ENCODE results near the gene DCDC2C.

The DCDC2C gene

DNA sequence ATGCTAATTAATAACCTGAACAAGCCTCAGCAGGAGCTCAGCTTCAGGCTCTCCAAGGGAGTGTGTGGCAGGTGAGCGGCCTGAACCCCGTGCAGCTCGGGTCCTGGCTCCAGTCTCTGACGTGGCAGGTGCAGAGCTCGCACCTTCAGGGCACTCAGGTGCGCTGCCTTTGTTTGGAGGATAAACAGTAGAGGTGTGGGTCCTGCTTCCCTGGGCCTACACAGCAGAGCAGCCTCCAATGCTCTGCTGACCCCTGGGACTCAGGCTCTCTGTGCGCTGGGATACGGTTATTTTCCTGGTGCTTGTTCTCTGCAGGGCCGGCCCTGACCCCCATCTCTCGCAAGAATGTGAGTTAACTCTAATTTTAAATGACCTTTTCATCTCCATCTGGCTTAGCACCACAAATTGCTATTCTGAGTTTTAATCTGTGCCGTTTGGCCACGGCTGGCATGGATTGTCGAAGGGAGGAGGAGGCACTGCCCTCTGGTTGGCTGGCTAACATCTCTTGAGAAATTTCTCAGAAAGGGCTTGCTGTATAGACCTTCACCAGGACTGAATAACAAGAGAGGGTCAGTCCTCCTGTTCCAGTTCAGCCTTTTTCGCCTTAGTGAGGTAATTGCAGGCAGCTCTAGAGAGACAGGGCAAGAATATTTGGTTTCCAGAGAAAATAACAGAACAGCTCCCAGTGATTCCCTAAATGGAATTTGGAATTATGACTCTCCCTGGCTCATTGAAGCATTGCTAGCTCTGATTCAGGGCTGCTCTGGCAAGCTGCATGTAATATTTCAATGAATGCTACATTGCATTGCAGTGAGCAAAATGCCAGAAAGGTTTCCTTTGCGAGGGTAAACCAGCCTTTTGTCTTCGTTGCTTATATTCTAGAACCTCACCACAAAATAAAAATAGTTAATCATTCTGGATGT is 161.8 kb downstream of the DCDC2C start:
- H3K4me2 ChIP-seq (ENCODE audit: low read length) = no peak overlapping the region
- no peaks in the 10 kb centered on the region for H3K4me1 ChIP-seq (ENCODE audit: control insufficient read depth, insufficient read depth, low read length)
- no peaks in the 10 kb centered on the region for H3K27me3 ChIP-seq (ENCODE audit: control insufficient read depth, insufficient read depth, low read length)
- no peak overlapping the region for H3K4me3 ChIP-seq (ENCODE audit: low read length)
- no peak overlapping the region for H3K9ac ChIP-seq (ENCODE audit: low read depth, low read length)
- no peaks in the 10 kb centered on the region for H3K36me3 ChIP-seq (ENCODE audit: insufficient read depth, low read length)
- no peaks in the 10 kb centered on the region for H3K9me3 ChIP-seq (replicated peaks; ENCODE audit: low read length)

DNA sequence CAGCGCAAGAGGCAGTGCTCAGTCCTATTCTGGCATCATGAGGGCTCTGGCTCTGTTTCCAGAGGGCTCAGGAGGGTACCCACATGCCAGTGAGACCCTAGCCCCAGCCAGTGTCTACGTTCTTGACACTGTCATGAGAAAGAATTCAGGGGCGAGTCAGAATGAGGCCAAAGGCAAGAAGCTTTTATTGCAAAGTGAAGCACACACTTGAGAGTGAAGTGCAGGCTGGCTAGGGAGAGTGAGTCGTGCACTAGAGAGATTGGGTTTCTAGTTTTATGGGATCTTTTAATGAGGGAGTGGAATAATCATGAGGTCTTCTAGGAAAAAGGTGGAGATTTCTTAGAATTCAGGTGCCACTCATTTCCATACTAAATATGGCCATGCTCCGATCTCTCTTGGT is 164.1 kb downstream of the DCDC2C start:
- no peaks in the 10 kb centered on the region for H3K9me3 ChIP-seq (replicated peaks; ENCODE audit: low read length)
- H3K27me3 ChIP-seq (ENCODE audit: control insufficient read depth, insufficient read depth, low read length) = no peaks in the 10 kb centered on the region
- no peak overlapping the region for H3K4me3 ChIP-seq (ENCODE audit: low read length)
- H3K4me2 ChIP-seq (ENCODE audit: low read length) = no peak overlapping the region
- H3K36me3 ChIP-seq (ENCODE audit: insufficient read depth, low read length) = no peaks in the 10 kb centered on the region
- H3K9ac ChIP-seq (ENCODE audit: low read depth, low read length) = no peak overlapping the region
- no peaks in the 10 kb centered on the region for H3K4me1 ChIP-seq (ENCODE audit: control insufficient read depth, insufficient read depth, low read length)

DNA sequence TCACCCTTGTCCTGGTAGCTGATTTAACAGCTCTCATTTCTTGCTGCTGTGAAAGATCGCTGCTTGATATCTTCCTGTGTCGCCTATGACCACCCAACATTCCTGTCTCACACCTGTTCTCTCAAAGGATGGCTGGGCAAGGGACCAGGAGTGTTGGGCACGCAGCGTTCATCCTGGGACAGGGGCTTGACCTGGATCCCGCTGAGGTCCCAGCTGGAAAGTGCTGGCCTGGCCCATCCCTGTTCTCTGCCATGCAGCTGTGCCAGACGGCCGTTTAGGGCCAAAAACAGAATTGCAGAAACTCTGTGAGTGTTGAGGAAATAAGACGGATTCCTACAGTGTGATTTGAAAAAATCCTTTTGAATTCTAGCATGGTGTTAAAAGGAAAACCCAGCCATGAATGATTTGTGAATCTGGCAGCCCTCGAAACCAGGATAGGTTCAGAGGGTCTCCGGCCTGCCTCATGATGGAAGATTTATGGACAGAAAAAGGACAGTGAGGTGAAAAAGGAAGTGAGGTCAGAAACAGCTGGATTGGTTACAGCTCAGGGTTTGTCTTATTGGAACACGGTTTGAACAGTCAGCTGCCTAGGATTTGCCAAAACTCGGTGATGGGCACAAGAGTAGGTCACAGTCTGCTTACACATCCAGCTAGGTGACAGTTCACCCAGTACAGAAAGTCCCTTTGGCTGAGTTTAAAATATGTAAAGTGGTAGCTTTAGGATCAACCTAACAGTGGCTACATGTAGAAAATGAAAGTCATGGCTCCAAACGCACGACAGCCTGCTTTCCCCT is 164.8 kb downstream of the DCDC2C start:
- no peaks in the 10 kb centered on the region for H3K9me3 ChIP-seq (replicated peaks; ENCODE audit: low read length)
- no peak overlapping the region for H3K4me3 ChIP-seq (ENCODE audit: low read length)
- no peaks in the 10 kb centered on the region for H3K36me3 ChIP-seq (ENCODE audit: insufficient read depth, low read length)
- no peaks in the 10 kb centered on the region for H3K4me1 ChIP-seq (ENCODE audit: control insufficient read depth, insufficient read depth, low read length)
- H3K4me2 ChIP-seq (ENCODE audit: low read length) = no peak overlapping the region
- H3K27me3 ChIP-seq (ENCODE audit: control insufficient read depth, insufficient read depth, low read length) = no peaks in the 10 kb centered on the region
- no peak overlapping the region for H3K9ac ChIP-seq (ENCODE audit: low read depth, low read length)

DNA sequence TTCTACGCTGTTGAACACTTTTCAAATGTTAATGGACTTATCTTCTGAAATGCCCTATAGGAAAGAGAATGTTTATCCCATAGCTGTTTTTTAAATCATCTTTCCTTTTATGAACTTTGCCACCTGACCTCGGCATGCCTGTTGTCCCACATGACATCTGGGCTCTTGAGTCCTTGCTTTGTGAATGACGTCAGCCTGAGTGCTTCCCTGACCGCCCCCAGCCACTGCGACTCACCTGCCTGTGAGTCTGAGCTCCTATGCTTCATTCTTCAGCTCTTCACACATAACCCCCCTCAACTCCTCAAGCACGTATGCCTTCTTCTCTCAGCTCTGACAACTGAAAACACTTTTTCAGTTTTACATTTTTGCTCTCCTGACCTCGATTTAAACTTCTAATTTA is 166.8 kb downstream of the DCDC2C start:
- Histone ChIP-seq H3K9me3 (replicated peaks; ENCODE audit: low read length) (no peaks in the 10 kb centered on the region), H3K9ac (ENCODE audit: low read depth, low read length) (no peak overlapping the region), H3K36me3 (ENCODE audit: insufficient read depth, low read length) (no peaks in the 10 kb centered on the region), H3K27me3 (ENCODE audit: control insufficient read depth, insufficient read depth, low read length) (no peaks in the 10 kb centered on the region), H3K4me2 (ENCODE audit: low read length) (no peak overlapping the region), H3K4me3 (ENCODE audit: low read length) (no peak overlapping the region), H3K4me1 (ENCODE audit: control insufficient read depth, insufficient read depth, low read length) (no peaks in the 10 kb centered on the region)

DNA sequence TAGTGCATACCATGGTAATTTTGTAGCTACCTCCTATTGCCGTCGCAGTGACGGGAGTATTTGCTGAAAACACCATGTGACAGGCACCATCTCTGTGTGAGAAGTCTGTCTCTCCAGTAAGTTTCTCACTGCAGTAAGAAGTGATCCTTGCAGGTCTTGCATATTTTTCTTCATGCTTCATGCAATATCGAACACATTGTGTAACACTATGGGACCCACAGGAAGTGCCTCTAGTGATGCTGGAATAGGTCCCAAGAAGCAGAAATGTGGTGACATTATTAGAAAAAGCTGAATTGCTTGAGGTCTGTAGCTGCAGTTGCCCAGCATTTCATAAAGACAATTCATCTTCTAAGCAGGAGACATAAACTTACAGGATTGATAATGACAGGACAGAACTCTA is 167.6 kb downstream of the DCDC2C start:
- H3K27me3 ChIP-seq (ENCODE audit: control insufficient read depth, insufficient read depth, low read length) = no peaks in the 10 kb centered on the region
- H3K4me3 ChIP-seq (ENCODE audit: low read length) = no peak overlapping the region
- no peaks in the 10 kb centered on the region for H3K4me1 ChIP-seq (ENCODE audit: control insufficient read depth, insufficient read depth, low read length)
- H3K9me3 ChIP-seq (replicated peaks; ENCODE audit: low read length) = no peaks in the 10 kb centered on the region
- H3K36me3 ChIP-seq (ENCODE audit: insufficient read depth, low read length) = no peaks in the 10 kb centered on the region
- H3K9ac ChIP-seq (ENCODE audit: low read depth, low read length) = no peak overlapping the region
- no peak overlapping the region for H3K4me2 ChIP-seq (ENCODE audit: low read length)

GRCh38 chr2:3872451-3872850 is 169.1 kb downstream of the DCDC2C start:
- Histone ChIP-seq H3K4me3 (ENCODE audit: low read length) (no peak overlapping the region), H3K4me1 (ENCODE audit: control insufficient read depth, insufficient read depth, low read length) (no peaks in the 10 kb centered on the region), H3K9ac (ENCODE audit: low read depth, low read length) (no peak overlapping the region), H3K4me2 (ENCODE audit: low read length) (no peak overlapping the region), H3K9me3 (replicated peaks; ENCODE audit: low read length) (no peaks in the 10 kb centered on the region), H3K36me3 (ENCODE audit: insufficient read depth, low read length) (no peaks in the 10 kb centered on the region), H3K27me3 (ENCODE audit: control insufficient read depth, insufficient read depth, low read length) (no peaks in the 10 kb centered on the region)

GRCh38 chr2:3873899-3874298 is 170.5 kb downstream of the DCDC2C start:
- no peaks in the 10 kb centered on the region for H3K36me3 ChIP-seq (ENCODE audit: insufficient read depth, low read length)
- H3K4me2 ChIP-seq (ENCODE audit: low read length) = no peak overlapping the region
- no peaks in the 10 kb centered on the region for H3K4me1 ChIP-seq (ENCODE audit: control insufficient read depth, insufficient read depth, low read length)
- H3K4me3 ChIP-seq (ENCODE audit: low read length) = no peak overlapping the region
- no peaks in the 10 kb centered on the region for H3K27me3 ChIP-seq (ENCODE audit: control insufficient read depth, insufficient read depth, low read length)
- no peak overlapping the region for H3K9ac ChIP-seq (ENCODE audit: low read depth, low read length)
- no peaks in the 10 kb centered on the region for H3K9me3 ChIP-seq (replicated peaks; ENCODE audit: low read length)

DNA sequence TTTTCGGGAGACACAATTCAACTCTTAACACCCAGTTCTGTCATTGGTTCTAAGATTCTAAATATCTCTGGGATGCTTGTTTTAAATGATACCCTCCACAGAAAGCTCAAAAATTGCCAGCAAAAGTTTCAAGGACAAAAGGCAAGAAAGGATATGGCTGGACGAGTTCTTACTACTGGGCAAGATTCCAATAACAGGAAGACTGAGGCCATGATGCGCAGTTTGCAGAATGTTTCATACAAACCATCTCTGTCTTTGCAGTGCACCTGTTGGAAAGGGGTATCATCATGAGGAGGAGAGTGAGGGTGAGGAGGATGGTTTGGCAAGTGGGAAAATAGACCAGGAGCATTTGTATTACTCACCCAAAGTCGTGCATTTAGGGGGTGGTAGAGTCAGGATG is 172.8 kb downstream of the DCDC2C start:
- H3K36me3 ChIP-seq (ENCODE audit: insufficient read depth, low read length) = no peaks in the 10 kb centered on the region
- H3K4me2 ChIP-seq (ENCODE audit: low read length) = no peak overlapping the region

GRCh38 chr2:3876685-3877084 is 173.3 kb downstream of the DCDC2C start:
- Histone ChIP-seq H3K27me3 (ENCODE audit: control insufficient read depth, insufficient read depth, low read length) (no peaks in the 10 kb centered on the region), H3K36me3 (ENCODE audit: insufficient read depth, low read length) (no peaks in the 10 kb centered on the region), H3K4me2 (ENCODE audit: low read length) (no peak overlapping the region), H3K9me3 (replicated peaks; ENCODE audit: low read length) (no peaks in the 10 kb centered on the region), H3K9ac (ENCODE audit: low read depth, low read length) (no peak overlapping the region), H3K4me1 (ENCODE audit: control insufficient read depth, insufficient read depth, low read length) (no peaks in the 10 kb centered on the region), H3K4me3 (ENCODE audit: low read length) (no peak overlapping the region)

More for the DNA sequence above, 172.8 kb downstream of the DCDC2C start:
- no peak overlapping the region for H3K9ac ChIP-seq (ENCODE audit: low read depth, low read length)
- H3K4me1 ChIP-seq (ENCODE audit: control insufficient read depth, insufficient read depth, low read length) = no peaks in the 10 kb centered on the region
- no peaks in the 10 kb centered on the region for H3K27me3 ChIP-seq (ENCODE audit: control insufficient read depth, insufficient read depth, low read length)
- H3K9me3 ChIP-seq (replicated peaks; ENCODE audit: low read length) = no peaks in the 10 kb centered on the region
- no peak overlapping the region for H3K4me3 ChIP-seq (ENCODE audit: low read length)

DNA sequence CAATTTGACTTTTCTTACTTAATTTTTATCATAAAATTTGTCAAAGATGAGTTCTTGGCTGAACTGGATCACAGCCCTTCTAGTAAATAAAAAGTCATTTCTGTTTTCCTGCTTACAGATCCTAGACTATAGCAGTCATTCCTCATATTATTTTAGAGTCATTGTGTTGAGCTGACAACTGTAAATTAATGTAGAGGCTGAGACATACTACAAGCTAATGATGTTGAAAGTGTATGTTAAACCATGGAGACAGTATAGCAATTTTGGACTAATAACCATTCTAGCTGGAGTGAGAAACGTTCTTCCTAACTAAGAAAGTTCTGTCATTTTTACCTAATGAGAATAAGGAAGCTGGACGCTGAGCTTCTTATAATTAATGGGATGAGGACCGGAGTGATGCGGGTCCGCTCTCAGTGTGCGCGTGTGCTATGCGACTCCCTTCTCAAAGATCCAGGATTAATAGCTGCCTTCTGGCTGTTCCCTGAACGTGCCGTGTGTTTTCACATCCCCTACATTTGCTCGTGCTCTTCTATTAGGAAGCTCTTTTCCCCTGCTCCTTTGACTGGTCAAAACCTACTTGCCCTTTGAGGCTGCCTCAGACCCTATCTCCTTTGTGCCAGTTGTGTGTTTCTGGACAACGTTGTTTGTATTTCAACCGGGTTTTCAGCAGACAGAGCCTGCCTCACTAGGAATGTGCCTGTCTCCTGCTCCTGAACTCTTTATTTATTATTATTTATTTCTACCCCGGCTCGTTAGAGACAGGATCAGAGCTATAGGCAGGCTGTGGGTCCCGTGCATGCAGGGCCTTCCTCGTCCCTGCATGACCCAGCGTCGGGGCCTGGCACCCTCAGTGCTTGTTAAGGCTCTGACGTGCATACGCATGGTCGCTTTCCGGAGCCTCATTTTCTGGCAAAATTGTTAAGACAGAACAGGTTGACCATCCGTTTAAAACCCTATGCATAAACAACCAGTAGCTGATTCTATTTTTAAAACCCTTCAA is 182.6 kb downstream of the DCDC2C start:
- no peaks in the 10 kb centered on the region for H3K4me1 ChIP-seq (ENCODE audit: control insufficient read depth, insufficient read depth, low read length)
- no peak overlapping the region for H3K9ac ChIP-seq (ENCODE audit: low read depth, low read length)
- H3K4me2 ChIP-seq (ENCODE audit: low read length) = no peak overlapping the region
- H3K27me3 ChIP-seq (ENCODE audit: control insufficient read depth, insufficient read depth, low read length) = no peaks in the 10 kb centered on the region
- H3K4me3 ChIP-seq (ENCODE audit: low read length) = no peak overlapping the region
- no peaks in the 10 kb centered on the region for H3K36me3 ChIP-seq (ENCODE audit: insufficient read depth, low read length)
- peaks cover 3% of the 10 kb centered on the region for H3K9me3 ChIP-seq (replicated peaks; ENCODE audit: low read length)

DNA sequence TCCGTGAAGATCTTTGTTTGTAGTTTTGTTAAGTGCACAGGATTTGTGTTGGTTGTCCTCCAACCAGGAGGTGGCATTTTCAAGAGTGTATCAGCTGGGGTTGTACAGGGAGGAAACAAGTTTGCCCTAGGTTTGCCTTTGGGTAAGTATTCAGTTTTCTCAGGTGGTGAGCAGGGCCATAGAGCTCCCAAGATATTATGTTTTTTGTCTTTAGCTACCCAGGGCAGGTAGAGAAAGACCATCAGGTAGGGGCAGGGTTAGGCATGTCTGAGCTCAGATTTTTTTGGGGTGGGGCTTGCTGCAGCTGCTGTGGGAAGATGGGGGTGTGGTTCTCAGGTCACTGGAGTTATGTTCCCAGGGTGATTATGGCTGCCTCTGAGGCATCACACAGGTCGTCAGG is 191.6 kb downstream of the DCDC2C start:
- Histone ChIP-seq H3K9me3 (replicated peaks; ENCODE audit: low read length) (no peaks in the 10 kb centered on the region), H3K27me3 (ENCODE audit: control insufficient read depth, insufficient read depth, low read length) (no peaks in the 10 kb centered on the region), H3K9ac (ENCODE audit: low read depth, low read length) (no peak overlapping the region), H3K36me3 (ENCODE audit: insufficient read depth, low read length) (no peaks in the 10 kb centered on the region), H3K4me3 (ENCODE audit: low read length) (no peak overlapping the region), H3K4me2 (ENCODE audit: low read length) (no peak overlapping the region), H3K4me1 (ENCODE audit: control insufficient read depth, insufficient read depth, low read length) (no peaks in the 10 kb centered on the region)

All from skeletal muscle satellite cell (primary cell).